GM18499 (cell line): Measurements from ENCODE around the gene CETN3.
"Not testable (repeated sequence)": the region's sequence is repeated elsewhere in the genome, so short reads cannot be mapped to it uniquely, and the experiment has no call there.

Experiments used
- ATAC-seq: cut with Tn5 transposase; IDR thresholded peaks from one replicate; pipeline ENCODE4 v1.9.1; 2021; ENCODE audit warnings: moderate number of reproducible peaks; ENCODE audit not compliant: insufficient read depth, unreplicated experiment

CETN3 gene

DNA sequence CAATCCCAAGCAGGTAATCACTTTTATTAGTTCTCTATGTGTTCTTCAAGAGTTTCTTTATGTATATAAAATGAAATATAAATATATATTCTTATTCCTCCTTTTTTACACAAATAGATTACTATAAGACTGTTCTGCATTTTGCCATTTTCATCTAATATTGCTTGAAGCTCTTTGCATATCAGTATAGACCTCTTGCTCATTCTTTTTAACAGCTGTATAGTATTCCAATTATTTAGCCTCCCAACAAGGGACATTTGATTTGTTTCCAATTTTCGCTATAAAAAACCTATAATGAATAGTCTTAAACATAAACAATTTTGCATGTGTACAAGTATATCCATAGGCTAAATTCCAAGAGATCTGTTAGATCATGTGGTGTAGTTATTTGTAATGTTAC is 25.2 kb downstream of the CETN3 start:
- no peak for ATAC-seq

DNA sequence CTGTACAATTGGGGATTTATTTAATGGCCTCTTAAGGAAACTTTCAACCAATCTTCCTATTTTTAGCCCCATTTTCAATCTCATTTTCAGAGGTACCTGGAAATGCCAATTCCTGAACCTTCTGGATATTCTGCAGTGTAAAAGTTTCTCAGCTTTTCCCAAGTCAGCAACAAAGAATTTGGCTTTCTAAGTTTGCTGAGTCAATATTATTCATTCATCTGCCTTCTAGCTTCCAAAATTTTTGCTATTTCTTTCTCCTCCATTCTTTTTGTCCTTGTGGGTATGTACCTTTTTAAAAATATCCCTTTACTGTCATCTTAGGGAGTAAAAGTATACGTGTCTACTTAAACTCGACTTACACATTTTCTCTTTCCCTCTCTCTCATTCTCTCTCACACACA is 25.7 kb downstream of the CETN3 start:
- no peak for ATAC-seq

DNA sequence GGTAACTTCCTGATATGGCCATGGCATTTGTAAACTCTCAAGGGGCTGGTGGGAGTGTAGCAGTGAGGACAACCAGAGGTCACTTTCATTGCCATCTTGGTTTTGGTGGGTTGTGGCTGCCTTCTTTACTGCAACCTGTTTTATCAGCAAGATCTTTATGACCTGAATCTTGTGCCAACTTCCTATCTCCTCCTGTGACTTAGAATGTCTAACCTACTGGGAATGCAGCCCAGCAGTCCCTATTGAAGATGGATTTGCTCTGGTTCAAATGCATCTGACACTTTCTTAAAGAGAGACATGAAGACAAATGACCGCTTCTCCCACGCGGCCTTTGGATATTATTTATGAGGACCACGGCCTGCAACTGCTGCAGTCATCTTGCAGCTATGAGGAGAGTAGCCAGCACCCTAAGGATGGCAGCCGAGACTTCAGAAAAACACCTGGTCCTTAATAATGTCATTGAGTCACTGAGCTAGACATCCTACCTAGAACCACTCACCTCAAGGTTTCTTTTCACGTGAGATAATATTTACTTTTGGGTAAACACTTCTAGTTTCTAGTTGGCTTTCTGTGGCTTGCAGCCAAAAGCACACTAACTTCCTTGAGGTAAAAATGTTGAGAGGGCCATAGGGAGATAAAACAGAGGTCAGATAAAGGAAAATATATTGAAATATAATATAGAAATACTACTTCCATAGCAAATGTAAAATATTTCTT is 28.2 kb downstream of the CETN3 start:
- ATAC-seq: no peak

DNA sequence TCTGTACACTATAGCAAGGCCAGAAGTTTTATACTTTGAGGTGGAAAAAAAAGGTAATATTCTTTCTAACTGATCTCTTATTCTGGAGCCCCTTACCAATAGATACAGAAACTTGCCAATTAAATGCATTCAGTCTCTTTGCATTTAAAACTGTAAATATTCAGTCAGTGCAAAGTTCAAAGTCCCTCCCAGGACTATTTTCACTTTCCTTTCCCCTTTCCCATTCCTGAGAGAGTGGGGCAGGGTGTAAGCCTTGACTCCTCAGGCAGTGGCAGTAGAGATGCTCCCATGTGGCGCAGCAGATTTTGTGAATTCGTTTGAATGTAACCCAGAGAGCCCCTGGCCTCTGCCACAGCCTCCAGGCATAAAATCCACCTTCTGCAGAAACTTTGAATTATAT is 29.9 kb downstream of the CETN3 start:
- no peak for ATAC-seq

DNA sequence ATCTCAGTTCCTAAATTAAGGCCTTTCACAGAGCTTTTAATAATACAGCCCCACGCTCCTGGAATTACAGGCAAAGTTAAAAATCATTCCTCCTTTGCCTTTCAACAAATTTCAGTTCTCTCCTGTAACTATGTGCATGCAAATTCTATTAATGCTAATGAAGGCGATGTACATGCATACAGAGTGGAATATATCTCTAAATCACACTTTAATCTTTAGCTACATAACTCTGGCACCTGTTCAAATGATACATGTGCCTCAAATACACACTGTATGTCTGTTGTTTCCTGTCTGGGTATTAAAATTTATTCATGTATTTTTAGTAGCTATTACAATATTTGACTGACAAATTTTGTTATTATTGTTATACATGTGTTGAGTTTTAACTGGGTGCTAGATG is 30.8 kb downstream of the CETN3 start:
- ATAC-seq: no peak

DNA sequence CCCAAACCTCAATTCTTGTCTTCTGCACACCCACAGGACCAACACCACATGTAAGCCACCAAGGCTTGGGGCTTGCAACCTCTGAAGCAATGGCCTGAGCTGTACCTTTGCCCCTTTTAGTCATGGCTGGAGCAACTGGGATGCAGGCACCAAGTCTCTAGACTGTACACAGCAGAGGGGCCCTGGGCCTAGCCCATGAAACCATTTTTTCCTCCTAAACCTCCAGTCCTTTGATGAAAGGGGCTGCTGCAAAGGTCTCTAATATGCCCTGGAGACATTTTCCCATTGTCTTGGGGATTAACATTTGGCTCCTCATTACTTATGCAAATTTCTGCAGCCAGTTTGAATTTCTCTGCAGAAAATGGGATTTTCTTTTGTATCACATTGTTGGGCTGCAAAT is 38.3 kb downstream of the CETN3 start:
- ATAC-seq: not testable (repeated sequence)

DNA sequence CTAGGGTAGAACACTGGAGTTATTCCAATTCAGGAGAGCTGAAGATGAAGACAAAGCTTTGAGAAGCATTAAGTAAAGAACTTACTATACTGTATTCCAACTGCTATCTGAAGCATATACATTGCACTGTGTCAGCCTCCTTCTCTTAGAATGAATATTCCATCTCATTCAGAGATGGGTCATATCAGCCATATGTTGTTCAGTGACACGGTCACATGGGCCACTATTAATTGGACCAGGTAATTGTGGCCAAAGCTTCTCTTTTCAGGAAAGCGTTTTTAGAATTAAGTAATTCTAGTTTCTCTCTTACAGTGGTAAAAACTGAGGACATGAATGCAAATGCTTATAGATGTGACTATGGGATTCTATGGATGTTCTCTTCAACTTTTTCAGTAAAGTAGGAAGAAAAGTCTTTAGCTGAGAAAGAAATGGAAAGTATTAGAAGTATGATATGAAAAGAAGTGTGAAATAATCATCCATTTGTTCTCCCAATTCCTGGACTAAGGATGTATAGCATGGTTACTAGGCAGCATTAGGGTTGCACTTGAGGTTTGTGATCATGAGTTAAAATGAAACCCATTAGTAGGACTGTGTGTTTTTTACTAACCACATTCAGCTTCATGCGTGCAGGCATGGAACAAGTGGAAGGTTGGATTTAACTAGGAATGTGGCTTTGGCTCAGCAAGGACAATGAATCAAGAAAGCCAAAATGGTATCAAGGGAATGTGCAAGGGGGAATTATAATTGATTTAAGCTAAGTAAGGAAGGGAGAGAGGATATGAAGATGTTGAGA is 40.9 kb downstream of the CETN3 start:
- peak; percentile 66 for ATAC-seq

DNA sequence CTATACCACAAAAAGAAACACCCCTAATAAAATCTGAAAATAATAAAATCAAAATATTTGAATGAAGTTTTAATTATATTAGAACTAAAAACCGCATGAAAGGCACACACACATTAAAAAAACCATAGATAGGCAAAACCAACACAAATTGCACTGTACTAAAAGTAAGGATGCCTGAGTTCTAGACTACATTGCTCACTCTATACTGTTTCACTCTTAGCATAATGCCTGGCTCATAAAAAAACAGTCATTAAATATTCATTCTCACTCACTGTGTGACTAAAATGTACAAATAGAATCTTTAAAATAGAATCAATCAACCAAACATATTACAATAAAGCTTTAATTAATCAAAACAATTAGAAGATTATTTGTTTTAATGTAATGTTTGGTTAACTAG is 41.7 kb downstream of the CETN3 start:
- no peak for ATAC-seq

DNA sequence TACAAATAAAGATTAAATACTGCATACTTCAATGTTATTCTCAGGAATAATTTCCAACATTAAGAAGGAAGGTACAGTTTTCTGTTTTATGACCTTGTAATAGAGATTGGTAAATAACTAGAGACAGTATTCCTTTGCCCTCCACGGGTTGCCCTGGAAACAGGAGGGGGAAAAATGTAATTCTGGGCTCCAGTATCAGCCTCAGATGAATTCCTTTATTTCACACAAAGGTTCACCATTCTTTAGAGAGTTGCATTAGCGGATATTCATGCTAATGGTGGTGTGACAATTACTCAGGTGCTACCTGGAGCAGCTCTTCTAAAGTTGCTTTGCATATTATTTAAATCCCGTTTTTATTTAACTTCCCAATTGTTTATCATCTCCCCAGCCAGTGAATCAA is 42.6 kb downstream of the CETN3 start:
- no peak for ATAC-seq

DNA sequence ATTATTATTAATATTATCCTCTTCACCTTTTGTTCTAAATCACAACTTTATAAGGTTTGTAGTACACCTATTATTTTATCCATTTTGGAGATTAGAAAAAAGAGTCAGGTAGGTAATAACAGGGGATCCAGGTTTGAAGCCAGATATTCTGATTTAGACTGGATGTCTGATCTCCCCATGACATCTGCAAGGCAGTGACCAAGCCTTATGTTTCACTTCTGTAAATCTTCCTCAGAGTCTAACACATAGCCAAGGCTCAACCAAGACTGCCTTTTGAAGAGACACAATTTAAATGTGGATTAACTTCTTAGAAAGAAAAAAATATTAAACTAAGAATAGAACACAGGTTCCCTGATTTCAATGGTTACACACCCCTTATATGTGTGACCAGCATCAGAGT is 44.2 kb downstream of the CETN3 start:
- no peak for ATAC-seq

DNA sequence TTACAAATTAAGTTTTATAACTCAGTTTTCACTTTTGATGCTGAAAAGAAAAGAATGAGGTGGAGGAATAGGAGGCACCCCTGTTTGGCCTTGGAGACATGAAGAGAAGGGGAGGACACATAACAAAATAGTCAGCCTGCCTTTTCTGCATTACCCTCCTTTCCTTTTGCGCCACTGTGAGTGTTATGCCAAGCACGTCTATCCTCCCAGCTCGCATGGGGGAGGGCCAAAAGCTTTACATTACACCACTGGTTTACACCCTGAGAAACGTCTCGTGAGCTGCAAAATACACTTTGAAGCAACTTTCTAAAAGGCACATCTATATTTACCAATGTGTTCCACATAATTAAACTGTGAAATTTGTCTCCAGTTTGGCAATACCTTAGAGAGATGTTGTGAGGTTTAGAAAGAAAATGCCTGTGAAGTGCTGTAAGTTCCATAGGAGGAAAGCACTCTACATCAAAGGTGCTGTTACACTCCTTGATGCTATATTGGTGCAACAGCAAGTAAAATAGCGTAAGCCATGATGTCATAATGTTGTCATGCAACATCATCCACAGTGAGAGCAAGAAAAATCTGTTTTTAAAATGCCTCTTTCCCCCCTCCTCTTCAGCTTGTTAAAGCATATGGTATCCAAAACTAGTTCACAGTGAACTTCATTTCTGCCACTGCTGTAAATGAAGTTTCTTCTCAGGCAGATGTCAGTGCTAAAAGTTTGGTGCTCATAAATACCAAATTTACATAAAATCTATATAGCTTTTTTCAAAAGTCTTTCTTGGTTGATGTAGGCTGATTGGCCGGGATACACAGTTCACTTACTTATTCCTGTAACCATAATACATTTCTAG is 50.3 kb downstream of the CETN3 start:
- no peak for ATAC-seq

DNA sequence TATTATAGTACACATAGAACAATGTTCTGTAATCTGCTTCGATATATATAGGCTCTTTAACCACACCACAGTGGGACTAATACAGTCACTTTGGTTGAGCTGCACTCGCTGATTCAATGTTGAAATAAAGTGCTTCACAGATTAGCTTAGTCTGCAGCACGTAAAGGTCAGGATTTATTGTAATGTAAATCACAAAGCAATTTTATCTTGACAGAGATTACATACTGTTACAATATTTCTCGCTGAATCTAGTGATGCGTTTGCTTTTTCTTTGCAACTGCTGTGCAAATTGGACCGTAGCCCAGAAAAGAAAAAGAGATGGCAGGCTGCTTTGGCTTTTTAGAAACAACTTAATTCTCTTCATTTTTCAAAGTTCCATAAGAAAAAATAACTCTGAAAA is 52.9 kb downstream of the CETN3 start:
- no peak for ATAC-seq

DNA sequence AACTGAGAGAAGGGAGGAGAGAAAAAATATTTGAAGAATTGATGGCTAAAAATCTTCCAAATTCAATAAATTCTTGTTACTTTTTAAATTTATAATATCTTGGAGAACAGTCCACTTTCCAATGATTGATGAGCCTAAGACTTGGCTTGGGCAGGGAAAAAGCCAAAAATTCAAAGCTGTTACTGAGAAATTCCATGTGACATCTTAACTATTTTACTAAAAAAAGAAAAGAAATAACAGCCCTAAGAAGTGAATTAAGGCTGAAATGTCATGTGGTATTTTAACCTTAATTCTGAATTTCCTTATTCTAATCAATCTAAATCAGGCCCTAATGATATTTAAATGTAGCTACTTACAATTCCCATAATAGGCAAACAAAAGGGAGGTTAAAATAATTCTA is 53.4 kb downstream of the CETN3 start:
- ATAC-seq: no peak

DNA sequence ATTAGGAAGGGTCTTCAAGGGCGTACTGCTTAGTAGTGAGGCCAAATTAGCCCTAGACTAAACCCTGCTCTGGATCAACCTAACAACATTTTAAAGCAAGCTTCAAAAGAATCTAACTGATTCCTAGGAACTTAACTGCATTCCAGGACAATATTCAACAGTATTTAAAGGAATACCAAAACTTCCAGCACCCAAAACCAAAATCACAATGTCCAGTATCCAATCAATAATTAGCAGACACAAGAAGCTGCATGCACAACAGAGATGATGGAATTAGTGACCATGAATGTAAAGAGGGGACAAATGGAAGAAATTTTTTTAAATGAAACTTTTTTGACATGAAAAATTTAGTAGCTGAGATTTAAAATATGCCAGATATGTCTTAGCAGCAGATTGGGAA is 53.9 kb downstream of the CETN3 start:
- no peak for ATAC-seq

DNA sequence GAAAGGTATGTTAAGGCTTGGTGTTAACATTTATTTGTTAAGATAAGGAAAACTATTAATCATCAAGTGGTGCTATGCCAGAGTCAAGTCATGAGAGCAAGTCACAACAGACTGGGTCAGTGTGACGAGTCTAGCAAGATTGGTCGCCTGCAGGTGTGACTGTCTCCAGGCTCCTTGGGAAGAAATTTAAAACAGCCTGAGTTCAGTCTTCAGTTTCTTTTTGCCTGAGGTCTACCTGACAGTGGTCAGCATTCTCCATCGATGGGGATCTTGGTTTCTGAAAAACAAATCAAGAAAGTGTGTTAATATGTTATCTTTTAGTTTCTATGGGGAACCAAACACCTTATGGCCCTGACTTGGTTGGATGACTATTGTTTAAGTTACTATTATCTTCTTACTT is 56.3 kb downstream of the CETN3 start:
- no peak for ATAC-seq

DNA sequence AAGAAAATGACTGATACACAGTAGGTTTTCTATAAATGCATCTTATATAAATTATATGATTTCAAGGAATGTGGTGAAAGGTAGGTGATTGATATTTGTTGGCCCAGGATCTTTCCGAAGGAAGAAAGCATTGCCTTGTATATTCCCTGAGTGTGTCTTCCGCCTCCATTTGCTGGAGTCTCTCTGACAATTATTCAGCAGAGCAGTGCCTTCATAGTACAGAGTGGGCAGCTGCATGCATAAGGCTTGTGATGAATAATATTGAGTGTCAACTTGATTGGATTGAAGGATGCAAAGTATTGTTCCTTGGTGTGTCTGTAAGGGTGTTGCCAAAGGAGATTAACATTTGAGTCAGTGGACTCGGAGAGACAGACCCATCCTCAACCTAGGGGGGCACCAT is 58.5 kb downstream of the CETN3 start:
- no peak for ATAC-seq

DNA sequence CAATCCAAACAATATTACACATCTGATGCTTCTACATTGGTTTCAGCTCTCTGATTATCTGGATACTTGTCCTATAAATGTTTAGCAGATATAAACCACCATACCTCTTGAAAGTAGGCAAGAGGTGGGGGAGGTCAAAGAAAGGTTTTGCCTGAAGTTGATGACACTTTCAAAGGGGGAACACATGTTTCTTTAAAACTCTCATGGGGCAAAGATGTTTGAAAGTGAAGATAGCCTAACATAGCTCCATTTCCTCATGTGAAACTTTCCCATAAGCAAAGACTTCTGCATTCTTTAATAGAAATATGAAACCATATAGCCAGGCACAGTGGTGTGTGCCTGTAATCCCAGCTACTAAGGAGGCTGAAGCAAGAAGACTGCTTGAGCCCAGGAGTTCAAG is 62.1 kb downstream of the CETN3 start:
- ATAC-seq: peak; percentile 46

DNA sequence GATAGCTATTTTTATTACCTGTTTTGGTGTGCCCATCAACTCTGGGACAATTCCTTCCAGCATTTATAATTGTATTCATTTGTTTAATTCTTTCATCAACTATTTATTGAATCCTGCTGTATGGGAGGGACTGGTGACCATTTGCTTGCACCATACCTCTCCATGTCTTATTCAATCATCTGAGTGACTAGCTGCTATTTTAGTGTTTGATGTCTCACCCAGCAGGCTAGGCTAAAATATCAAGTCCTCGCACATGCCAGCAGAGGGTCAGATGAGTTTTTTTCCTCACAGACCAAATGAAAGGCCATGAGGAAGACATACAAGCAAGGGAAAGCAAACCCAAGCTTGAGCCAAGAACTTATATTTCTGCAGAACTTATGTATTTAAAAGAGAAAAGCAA is 63.9 kb downstream of the CETN3 start:
- ATAC-seq: no peak

DNA sequence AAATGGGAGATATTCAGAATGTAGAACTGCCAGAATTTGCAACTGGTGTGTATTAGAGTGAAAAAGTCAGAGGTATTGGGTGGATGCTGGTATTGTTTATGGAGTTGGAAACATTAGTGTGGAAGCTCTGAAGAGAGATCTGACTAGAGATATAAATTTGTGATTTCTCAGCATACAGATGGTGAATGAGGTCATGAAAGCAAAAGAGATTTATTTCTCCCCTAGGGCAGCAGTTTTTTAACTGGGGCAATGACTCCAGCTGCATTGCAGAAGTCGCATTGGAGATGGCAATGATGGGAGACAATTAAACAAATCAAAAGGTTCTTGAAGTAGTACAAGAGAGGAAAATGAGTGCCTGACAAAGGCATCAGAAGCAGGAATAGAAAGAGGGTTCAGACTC is 64.9 kb downstream of the CETN3 start:
- no peak for ATAC-seq

DNA sequence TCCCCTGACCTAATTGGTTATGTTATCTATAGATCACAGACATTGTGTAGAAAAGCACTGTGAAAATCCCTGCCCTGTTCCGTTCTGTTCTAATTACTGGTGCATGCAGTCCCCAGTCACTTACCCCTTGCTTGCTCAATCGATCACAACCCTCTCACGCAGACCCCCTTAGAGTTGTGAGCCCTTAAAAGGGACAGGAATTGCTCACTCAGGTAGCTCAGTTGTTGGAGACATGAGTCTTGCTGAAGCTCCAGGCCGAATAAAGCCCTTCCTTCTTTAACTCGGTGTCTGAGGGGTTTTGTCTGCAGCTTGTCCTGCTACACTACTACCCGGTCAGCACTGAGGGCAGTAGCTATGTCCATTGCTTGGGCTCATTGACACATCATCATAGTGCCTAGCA is 65.8 kb downstream of the CETN3 start:
- not testable (repeated sequence) for ATAC-seq

DNA sequence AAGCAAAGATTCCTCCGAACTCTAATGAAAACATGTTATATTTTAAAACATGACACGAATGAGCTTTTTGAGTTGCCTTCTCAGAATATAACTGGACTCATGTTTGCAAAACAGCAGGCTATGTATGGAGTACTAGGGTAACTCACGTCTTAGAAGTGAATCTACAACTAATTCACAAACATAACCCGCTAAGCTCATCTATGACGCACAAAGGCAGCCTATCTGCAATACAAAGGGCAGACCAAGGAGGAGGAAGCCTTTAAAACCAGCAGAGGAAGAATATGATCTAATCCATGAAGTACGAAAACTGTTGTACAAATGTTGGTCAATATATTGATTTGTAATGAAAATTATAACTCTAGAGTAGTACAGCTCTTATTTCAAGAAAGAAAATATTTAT is 67.0 kb downstream of the CETN3 start:
- no peak for ATAC-seq
